HG03196 (cell line): ENCODE data around the gene SORCS2.
"Not testable (repeated sequence)": the region's sequence is repeated elsewhere in the genome, so short reads cannot be mapped to it uniquely, and the experiment has no call there.

Experiments
- ATAC-seq: cut with Tn5 transposase; IDR thresholded peaks from one replicate; pipeline ENCODE4 v1.9.1; 2021; ENCODE audit not compliant: unreplicated experiment

Gene SORCS2

DNA sequence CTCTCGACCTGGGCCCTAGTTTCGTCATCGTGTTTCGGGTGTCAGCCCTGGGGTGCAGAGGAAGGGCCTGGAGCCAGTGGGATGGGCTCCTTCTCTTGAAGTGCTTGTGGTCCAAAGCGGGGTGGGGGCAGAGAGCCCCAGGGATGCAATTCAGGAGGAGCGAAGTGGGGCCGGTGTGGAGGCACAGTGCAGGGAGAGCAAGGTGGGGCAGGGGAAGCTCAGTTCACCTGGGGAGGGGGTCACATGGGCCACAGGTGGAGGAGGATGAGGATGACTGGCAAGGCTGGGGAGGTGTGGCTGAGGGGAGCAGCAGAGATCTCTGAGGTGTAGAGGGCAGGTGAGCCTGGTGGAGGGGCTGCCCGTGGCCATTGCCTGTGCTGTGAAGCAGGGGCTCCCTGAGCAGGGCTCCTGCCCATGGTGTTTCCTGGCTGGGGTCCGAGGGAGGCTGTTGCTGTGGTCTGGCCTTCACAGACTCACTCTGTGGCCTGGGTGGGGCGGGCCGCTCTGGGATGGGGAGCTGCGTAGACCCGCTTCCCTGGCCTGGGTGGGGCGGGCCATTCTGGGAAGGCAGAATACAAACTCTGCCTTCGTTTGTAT lies 6.9 kb downstream of the SORCS2 start:
- ATAC-seq: no peak

DNA sequence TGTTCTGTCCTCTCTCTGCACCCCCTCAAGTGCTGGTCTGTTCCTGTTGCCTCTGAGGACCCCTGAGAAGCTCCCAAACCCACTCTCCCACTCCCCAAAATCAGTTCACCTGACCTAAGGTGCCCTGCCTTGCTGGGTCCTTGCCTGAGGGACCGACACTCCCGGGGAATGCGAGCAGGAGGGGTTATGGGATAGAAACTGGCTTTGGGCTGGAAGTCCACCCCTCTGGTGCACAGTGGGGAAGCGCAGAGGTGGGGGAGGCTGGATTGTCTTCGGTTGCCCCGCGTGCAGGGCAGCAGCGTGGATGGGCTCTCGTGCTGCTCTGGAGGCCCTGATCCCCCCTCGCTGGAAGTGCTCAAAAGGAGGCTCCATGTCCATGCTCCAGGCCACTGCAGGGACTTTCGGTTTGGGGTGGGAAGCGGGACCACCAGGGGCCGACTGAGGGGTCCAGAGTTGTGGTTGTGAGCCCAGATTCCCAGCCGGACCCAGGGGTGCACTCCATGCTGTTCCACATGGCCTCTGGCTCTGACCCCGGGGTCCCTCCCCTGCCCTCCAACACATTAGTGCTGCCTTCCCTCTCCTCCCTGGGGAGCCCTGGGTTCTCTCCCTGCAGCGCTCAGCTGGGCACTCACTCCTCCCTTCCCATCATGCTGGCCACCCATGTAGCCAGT lies 7.6 kb downstream of the SORCS2 start:
- ATAC-seq: no peak

GRCh38 chr4:7200801-7201200 lies 8.5 kb downstream of the SORCS2 start:
- ATAC-seq: no peak

GRCh38 chr4:7201420-7202305 lies 9.3 kb downstream of the SORCS2 start:
- no peak for ATAC-seq

DNA sequence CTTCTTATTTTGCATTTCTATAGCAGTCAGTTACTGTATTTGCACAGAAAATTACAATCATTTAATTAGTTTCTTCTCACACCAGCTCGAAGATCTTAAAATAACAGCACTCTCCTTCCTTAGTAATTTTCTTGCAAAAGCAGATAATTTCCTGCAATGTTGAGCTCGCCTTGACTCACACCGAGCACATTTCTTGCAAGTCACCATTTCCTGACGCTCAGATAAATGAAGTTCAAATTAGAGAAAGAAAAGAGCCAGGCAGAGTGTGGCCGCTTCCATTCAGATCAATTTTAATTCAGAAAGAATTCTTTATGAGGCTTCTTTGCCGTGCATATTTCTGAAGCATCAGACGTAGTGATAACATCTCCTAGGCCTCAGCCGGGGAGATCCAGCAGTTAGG lies 10.1 kb downstream of the SORCS2 start:
- ATAC-seq: no peak

GRCh38 chr4:7204656-7205387 lies 12.5 kb downstream of the SORCS2 start:
- ATAC-seq: no peak

GRCh38 chr4:7206385-7206784 lies 14.0 kb downstream of the SORCS2 start:
- no peak for ATAC-seq

- no peak for ATAC-seq
Measured at GRCh38 chr4:7206911-7207567, 14.7 kb downstream of the SORCS2 start.

DNA sequence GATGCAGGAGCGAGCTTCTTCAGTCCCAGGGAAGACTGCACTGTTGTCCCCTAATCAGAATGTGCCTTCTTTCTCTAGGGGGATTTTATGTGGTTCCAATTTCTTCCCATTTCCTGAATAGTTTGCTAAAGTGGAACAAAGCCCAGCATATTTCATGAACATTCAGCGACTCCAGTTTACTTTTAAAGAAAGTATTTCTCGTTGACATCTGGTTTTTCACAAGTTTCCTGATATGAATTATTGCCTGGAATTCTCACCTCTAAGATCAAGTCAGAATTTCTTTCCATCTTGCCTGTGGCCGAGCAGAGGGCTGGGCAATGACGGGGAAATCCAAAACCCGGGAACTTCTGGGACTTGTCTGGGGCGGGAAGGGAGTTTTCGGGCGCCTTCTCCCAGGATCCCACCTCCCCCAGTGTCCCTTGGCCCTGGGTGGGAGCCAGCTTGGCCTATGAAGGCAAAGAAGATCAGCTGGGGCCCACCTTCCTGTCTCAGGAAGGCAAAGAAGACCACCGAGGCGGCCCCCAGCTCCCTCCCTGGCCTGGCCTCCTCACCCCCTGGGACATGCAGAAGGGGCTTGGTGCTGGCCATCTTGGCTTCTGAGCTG lies 15.4 kb downstream of the SORCS2 start:
- ATAC-seq: no peak

GRCh38 chr4:7208509-7209451 lies 16.4 kb downstream of the SORCS2 start:
- ATAC-seq: no peak

GRCh38 chr4:7209699-7210098 lies 17.4 kb downstream of the SORCS2 start:
- no peak for ATAC-seq

DNA sequence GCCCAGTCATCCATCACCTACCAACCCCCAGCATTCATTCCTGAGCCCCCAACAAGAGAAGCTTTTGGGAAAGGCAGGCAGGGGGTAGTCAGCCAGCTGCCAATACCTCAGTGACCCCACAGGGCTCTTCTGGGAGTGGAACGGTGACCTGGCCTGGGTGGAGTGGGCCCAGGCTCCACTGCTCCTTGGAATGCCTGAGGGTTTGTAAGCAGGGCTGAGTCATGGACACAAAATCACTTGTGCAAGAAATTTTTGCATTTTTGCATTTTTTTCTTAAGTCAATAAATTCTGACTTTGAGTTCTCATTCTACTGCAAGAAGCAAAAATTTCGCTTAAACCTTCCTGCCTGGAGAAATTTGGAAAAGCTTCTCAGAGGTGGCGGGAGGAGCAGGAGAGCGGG lies 18.5 kb downstream of the SORCS2 start:
- no peak for ATAC-seq

GRCh38 chr4:7212101-7212674 lies 19.9 kb downstream of the SORCS2 start:
- no peak for ATAC-seq

DNA sequence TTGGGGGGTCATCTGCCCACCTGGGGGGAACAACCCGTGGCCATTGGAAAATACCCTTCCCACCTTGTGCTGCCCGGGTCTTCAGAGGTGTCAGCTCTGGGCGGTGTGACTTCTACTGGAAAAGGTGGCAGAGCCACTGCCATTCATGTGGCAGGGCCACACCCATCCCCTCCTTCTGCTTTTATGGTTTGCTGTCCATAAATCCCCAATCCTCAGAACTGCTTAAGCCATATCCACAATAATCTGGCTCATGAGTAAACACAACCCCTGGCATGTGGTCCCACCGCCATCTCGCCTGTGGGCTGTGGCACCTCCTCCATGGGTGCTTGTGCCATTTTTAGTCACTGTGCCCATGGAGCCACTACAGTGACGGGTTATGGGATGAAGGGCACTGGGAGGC lies 20.6 kb downstream of the SORCS2 start:
- ATAC-seq: no peak

GRCh38 chr4:7213807-7214206 lies 21.5 kb downstream of the SORCS2 start:
- no peak for ATAC-seq

DNA sequence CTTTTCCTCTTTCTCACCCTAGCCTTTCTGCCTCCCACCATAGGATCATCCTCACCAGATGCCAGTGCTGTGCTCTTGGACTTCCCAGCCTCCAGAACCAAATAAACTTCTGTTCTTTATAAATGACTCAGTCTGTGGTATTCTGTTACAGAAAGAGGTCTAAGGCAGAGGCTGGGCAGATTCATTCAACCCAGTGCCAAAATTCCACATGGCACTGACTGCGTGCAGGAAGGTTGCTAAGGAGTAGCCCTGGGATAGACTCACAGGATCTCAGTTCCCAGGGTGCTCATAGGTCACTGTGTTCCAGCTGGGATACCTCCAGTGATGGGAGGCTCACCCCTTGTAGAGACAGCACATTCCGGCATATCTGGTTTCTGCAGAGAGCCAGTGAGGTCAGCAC lies 22.0 kb downstream of the SORCS2 start:
- ATAC-seq: no peak

- not testable (repeated sequence) for ATAC-seq
Measured at GRCh38 chr4:7215187-7215586, 22.8 kb downstream of the SORCS2 start.

- ATAC-seq: no peak
Measured at GRCh38 chr4:7217039-7217438, 24.7 kb downstream of the SORCS2 start.
